Measurements from ENCODE around the gene DCAF11.

Gene DCAF11

DNA sequence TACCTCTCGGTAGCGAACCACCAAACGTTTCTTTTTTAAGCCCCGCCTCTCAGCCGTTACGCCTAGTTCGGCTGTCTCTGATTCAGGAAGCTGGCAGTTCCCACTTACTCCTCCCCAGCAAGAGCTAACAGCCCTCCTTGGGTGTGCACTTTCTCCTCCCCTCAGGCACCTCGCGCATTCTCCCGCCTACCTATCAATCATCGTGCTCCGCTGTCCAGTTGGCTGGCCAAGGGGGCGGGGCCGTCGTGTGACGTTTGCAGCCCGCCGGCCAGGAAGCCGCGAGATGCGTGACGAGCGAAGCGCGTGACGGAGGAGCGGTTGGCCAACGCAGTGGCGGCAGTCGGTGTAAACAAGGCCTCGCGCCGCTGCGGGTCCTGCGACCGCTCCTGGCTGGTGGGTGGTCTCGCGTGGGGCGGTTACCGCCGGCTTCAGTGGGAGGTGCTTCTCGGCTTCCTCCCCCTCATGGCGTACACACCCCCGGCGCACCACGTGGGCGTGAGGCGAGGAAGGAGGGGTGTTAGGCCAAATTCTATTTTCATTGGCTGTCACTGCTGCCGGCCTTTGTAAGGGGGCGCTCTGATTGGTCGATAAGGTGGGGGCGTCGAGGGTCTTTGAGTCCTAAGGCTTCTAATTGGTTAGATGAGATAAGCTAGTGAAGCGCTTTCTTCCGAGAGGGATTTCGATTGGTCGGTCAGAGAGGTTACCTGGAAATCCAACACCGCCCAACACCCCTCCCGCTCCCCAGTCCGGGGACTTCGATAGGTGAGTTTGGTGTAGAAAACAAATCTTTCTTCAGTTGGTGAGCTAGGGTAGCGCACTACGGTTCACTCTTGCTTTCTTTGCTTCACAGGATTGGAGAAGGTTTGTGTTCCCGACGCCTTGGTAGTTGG lies at the start of gene DCAF11, which contains the start of gene NRL:
DCAF11 (plus strand) TSS at position 246 of the 890 bp plus-strand sequence. CDS start 818 bp downstream, outside the sequence.
NRL (minus strand) TSS at position 418 of the 890 bp plus-strand sequence. CDS start 32,101 bp downstream, outside the sequence.
- DNase-seq, result peak; percentile 99

DNA sequence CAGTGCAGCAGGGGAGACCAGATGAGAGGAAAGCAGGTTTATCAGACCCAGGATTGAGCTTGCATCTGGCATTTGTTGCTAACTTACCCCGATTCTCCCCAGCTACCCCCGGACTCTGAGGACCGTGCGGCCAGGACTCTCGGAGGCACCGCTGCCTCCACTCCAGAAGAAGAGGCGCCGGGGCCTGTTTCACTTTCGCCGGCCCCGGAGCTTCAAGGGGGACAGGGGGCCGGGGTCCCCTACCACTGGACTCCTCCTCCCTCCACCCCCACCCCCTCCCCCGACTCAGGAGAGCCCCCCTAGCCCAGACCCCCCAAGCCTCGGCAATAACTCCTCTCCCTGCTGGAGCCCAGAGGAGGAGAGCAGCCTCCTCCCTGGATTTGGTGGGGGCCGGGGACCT lies 49.7 kb upstream of the DCAF11 start:
- DNase-seq, result no peak

DNA sequence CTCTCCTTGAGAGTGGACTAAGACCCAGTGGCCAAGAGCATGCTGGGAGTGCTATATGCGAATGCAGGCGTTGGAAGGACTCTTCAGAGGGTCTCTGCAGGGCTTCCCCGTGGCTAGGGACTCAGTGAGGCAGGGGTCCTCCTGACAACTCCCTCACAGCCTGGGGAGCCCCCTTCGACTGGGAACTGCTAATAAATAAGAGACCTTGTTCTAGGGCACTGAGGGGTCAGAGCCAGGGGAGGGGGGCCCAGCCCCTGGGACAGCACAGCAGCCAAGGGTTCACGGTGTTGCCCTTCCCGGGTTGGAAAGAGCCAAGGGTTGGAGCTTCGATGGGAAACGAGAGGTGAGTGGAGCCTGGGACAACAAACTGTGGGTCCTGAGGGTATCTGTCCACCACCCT lies 49.2 kb upstream of the DCAF11 start:
- DNase-seq, result no peak

DNA sequence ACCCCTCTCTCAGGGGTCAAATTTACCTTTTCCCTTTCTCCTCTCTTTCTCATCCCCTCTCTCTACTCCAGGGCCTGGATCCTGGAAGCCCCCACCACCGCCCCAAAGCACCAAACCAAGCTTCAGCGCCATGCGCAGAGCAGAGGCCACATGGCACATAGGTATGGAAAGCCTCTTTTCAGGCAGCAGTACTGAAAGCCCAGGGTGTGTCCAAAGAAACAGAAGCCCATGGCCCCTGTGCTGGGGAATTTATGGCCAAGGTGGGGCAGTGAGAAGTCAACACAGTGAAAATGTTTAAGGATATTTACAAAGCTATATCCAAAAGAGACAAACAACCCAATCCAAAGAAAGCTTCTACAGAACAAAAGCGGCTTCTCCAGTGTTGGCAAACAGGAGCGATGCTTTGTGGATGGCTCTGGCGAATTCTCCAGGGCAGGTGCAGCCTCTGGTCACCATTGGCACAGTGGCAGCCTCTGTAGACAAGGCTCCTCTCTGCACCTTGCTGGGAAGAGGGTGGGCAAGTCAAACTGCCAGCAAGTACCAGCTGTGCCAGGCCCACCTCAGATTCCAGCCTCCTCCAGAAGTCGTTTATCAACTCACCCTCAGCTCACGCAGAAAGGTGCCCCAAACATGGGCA lies 48.0 kb upstream of the DCAF11 start:
- DNase-seq, result no peak

DNA sequence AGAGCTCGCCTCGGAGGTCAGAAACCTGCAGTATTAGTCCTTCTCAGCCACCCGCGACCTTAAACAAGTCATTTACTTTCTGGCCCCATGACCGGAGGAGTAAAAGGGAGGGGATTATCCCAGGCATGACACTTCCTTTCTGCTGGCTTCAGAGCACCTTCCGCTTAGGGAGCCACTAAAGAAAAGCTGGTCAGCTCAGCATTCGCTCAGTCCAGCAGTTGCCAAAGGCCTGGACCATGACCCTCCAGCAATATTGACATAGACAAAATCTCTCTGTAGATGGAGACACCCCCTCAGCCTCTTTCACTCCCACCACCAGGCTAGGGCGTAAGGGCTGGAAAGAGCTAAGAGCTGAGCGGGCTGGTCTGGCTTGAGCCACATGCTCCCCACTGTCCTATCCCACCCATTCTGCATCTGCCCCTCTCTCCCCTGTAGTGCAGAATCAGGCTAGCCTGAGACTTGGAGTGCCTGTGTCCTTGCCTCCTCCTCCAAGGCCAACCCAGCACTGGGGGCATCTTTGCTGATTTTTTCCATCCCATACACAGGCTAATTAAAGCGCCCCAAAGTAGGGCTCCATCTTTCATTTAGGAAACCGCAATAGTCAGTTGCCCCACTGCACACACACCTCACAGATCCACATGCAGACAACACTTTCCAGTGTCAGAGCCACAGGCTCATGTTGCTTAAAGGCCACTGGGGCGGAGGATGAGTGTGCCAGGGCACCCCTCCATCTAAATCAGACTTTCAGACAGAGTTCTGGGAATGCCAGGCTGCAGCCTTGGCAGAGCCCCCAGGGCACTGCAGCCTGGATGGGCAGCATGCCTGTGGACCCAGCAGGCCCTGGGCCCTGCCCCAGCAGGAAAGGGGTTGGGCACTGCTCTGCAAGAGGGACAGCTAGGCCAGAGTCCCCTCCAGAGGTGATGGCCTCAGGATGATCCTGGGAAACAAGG lies 47.2 kb upstream of the DCAF11 start:
- no peak for DNase-seq

DNA sequence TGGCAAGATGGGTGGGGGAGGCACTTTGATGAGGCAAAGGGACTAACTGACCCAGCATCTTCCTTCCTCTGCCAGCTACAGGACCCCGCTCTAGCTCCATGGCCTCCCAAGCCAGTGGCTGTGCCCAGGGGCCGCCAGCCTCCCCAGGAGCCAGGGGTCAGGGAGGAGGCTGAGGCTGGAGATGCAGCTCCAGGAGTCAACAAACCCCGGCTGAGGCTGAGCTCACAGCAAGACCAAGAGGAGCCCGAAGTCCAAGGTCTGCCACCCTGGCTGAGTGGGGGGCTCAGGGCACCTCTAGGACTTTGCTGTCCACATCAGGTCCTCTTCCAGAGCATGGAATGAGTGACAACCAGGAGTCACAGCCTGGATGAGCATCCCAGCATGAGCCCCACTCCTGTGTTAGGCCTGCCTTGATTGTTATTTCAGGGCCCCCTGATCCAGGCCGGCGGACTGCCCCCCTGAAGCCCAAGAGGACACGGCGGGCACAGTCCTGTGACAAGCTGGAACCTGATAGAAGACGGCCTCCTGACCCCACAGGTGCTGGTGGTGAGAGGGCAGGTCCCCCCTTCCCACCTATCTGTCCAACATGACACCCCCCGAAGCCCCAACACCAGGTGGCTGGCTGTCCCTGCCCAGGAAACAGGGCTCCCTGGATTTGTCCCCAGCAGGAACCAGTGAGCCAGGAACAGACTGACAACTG lies 45.7 kb upstream of the DCAF11 start:
- no peak for DNase-seq

DNA sequence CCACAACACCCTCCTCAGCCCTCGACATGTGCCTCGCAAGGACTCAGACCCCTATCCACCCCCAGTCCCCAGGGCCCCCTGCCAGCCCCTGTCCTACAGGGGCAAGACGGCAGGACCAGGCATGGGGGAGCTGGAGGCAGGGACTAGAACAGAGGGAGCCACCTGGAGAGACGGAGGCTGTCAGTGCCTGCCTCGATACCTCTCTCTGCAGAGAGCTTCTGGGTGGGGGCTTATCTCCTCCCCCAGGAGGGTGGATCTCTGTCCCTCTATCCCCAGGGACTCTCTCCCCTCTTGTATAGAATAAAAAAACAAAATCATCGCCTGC lies 45.2 kb upstream of the DCAF11 start:
- no peak for DNase-seq

DNA sequence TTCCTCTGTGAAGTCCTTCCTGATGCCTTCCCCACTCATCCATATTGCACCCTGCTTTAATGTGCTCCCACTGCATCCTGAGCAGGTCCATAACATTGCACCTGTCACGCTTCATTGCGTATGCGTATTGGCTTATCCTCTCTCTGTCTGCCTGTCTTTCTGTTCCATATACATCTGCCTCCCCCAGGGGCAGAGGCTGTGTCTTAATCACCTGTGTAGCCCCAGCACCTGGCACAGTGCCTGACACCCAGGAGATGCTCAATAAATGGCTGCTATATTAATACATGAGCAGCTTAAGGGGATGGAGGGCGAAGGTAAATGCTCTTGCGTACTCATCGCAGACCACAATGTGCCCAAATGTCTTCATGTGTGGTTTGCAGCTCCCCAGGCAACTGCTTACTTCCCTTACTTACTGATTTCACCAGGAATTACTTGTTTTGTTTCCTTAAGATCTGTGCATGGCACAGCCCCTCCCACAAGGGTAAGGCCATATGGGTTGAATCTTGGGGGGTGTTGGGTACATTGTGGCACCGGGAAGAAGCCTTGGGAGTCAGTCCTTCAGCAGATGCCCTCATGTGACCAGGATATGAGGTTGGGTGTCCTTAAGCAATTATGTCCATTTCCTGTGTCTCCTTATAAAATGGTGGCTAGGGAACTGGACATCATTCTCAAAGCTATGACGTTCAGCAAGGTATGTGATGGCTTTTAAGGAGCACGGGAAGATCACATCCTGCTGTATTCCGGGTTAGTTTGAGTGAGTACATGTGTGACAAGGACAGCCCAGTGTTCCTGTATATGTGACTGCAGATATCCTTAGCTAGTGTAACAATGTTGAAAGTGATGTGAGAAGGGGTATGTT lies 44.1 kb upstream of the DCAF11 start:
- no peak for DNase-seq

DNA sequence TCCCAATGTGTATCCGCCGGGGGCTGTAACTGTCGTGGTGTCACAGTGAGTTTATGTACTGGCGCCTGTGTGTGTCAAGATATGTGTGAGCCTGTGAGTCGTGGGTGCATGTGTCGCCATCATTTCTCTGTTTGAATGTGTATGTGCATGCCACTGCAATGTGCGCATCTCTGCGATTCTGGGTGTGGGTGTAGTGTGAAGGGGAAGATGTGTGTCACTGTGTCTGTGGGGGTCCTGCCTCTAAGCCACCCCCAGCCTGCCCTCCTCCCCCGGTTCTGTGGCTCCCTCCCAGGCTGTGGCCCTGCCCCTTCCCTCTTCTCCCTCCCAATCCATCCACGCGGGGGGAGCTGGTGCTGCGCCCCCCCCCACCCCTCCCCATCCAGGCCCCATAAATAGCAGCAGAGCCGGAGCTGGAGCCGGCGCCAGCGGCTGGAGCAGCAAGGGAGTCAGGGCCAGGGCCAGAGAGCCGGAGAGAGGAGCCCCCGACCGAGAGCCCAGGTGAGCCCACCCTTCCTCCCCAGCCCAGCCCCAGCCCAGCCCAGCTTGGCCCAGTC lies 43.4 kb upstream of the DCAF11 start, which contains the start of gene CPNE6:
CPNE6 (plus strand) TSS at position 419 of the 554 bp plus-strand sequence. CDS start 1,375 bp downstream, outside the sequence.
- DNase-seq, result peak; percentile 70

DNA sequence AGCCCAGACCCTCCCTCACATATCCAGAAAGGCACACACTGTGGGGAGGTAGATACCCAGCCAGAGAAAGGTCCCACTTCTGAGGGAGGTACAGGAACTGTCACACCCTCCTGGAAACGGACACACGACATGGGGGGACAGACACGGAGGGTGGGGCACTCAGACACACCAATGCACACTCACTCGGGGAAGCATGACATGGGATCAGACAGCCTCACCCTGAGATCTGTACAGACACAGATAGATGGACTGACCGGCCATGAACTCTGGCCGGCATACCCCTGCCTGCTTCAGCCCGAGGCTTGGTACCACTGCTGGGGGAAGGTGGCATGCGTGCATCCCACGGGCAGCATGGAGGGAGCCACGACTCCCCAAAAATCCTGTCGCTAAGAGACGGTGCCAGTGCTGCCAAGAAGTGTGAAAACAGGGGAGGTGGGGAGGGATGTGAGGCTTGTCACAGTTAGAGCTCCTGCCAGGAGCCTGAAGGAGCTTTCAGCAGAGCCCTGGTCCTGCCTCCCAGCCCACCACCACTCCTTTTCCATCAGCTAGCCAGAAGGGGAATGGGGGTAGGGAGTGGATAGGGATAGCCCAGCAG lies 42.6 kb upstream of the DCAF11 start:
- DNase-seq, result no peak

DNA sequence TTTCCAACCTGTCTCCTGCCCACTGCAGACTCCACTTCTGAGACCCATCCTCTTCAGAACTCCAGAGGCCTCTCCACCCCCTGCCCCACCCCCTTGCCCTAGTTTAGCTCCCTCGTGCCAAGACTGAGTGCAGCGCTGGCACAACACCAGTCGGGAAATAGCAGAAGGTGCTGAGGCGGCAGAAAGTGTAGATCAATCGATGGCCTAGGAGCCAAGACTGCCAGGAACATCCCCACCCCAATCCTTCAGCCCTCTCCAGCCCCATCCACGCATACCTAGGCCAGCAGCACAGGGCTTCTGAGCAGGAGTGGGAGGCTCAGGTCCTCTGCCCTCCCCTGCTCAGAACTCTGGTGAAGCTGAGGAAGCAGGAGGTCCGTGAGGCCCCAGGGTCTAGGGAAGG lies 42.1 kb upstream of the DCAF11 start:
- no peak for DNase-seq

DNA sequence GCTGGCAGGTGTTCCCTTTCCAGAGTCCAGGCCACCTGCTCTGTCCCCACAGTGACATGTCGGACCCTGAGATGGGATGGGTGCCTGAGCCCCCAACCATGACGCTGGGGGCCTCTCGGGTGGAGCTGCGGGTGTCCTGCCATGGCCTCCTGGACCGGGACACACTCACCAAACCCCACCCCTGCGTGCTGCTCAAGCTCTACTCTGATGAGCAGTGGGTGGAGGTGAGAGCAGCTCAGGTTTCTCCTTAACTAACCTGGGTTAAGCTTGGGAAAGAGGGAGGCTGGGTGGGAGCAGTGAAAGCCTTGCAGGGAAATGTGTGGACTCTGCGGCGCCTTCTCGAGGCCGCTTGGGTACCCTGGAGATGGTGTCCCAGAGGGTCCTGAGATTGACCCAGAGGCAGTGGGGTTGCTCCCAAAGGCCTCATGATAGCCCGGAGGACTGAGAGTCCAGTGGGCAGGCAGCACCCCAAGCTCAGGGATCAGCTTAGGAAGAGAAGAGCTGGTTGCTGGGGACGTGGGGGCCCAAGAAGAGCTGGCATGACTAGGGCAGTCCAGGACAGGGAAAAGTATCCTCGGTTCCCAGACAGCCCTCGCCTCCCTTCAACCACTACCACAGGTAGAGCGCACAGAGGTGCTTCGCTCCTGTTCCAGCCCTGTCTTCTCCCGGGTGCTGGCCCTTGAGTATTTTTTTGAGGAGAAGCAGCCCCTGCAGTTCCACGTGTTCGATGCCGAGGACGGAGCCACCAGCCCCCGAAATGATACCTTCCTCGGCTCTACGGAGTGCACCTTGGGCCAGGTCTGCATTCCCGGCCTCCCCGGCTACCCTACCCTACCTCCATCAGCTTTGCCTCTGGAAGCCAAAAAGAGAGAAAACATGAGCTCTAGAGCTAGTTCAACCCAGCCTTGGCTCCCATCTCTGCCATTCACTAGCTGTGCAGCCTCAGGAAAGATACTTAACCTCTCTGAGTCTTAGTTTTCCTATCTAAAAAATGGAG lies 41.4 kb upstream of the DCAF11 start:
- DNase-seq, result no peak

DNA sequence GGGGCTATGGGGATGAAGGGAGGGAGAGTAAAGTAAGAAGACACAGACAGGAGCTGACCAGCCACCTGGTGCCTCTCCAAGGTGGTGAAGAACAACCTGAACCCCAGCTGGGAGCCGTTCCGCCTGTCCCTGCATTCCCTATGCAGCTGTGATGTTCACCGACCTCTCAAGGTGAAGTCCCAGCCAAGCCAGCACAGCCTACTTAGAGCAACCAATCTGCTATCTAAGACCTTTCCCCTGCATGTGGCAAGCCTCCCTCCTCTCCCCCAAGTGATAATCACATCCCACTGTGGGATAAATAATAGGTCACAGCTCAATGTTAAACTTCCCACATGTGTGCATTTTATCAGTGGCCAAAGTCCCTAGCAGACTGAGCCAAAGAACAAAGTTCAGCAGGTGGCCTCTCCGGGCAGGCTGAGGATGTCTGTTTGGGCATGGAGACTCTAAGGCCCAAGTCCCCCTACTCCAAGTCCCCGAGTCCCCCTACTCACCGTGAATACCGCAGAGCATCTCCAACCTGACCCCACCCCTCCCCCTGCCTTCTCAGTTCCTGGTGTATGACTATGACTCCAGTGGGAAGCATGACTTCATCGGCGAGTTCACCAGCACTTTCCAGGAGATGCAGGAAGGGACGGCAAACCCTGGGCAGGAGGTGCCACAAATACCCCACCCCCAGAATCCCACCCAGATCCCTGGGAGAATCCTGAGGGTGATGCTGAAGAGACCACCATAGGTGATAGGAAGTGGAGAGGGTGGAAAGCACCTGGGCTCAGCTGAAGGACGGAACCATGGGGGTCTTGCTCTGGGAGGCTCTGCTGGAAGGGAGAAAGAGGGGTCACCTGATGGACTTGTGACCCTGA lies 39.7 kb upstream of the DCAF11 start:
- DNase-seq, result no peak

DNA sequence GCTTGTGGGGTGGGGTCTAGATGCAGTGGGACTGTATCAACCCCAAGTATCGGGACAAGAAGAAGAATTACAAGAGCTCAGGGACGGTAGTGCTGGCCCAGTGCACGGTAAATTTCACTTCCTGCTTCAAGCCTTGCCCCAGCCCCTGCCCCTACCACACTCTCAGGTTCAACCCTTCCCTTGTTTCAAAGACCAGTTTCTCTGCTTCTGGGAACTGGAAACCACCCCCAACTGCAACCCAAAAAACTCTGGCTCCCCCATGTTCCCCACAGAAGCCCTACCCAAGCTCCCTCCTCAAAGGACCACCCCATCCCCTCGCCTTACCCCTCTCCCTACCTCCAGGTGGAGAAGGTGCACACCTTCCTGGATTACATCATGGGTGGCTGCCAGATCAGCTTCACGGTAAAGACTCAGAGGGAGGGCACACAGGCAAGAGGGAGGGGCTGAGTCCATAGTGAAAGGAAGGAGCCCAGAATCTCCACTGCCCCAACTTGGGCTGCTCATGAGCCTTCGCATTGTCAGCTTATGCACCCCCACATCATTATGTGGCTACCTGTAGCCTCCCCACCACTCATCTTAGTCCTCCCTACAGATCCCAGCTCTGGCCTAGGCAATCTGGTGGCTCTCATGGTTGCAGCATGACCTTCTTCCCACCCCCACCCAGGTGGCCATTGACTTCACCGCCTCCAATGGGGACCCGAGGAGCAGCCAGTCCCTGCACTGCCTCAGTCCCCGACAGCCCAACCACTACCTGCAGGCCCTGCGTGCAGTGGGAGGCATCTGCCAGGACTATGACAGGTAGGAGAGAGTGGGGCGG lies 38.9 kb upstream of the DCAF11 start:
- DNase-seq, result no peak

DNA sequence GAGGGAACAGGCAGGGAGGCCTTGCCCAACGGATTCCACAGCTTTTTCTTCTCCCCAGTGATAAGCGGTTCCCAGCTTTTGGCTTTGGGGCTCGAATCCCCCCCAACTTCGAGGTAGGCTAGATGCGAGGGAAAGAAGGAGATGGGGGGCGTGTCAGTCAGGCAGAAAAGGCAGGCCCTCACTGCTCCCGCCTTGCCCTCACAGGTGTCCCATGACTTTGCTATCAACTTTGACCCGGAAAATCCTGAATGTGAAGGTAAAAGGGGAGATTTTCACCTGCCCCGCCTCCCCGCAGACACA lies 38.3 kb upstream of the DCAF11 start:
- no peak for DNase-seq

DNA sequence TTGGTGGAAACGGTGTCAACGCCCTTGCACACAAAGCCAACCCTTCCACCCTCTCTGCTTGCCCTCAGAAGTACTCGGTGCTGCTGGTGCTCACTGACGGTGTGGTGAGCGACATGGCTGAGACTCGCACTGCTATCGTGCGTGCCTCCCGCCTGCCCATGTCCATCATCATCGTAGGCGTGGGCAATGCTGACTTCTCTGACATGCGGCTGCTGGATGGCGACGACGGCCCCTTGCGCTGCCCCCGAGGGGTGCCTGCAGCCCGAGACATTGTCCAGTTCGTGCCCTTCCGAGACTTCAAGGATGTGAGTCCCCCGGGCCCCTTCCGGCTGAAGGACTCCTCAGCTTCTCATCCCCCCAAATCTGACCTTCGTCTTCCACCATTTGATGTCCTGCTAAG lies 37.5 kb upstream of the DCAF11 start:
- DNase-seq, result no peak

DNA sequence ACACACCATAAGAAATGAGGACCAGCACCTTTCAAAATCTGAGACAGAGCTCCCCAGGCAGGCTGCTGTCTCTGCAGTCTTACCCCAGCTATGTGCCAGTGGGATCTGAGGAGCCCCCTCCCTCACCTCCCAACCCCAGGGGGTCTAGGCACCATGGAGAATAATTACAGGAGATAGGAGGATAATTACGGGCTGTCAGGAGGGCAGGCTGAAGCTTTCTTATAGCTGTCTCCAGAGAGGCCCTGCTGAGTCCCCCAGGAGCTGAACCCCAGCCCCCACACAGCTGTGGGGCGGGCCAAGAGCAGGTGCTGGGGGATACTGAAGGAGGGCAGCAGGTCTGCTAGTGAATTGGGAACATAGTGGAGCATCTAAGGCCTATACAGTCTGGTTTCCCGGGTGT lies 36.4 kb upstream of the DCAF11 start:
- DNase-seq, result no peak
